Smooth muscle cell (in vitro differentiated cells): ENCODE results near the gene MAX. TPM values are rescaled to one million over a fixed set of nuclear protein-coding genes. Genes with fewer than 3 reads are reported as not detected.

ENCODE experiments used
- DNase-seq: peaks from one replicate; lab custom pipeline; 2025; ENCODE audit not compliant: unreplicated experiment; lab: John Stamatoyannopoulos, UW
- H2AFZ ChIP-seq: fragments of 200-600 bp; sonication (generic); 2 replicates; pipeline ENCODE4 v1.6.0; 2016; ENCODE audit warnings: antibody characterized with exemption, low read depth, mild to moderate bottlenecking
- H3F3A ChIP-seq: fragments of 200-600 bp; sonication (generic); 2 replicates; pipeline ENCODE4 v1.6.0; 2017; ENCODE audit warnings: antibody characterized with exemption, low read depth
- H3K27ac ChIP-seq: fragments of 200-600 bp; sonication (generic); 2 replicates; pipeline ENCODE4 v1.5.1; 2016; ENCODE audit warnings: low read depth, mild to moderate bottlenecking
- H3K27me3 ChIP-seq: fragments of 200-600 bp; sonication (generic); 2 replicates; pipeline ENCODE4 v1.6.1; 2016; ENCODE audit warnings: low read depth, mild to moderate bottlenecking
- H3K36me3 ChIP-seq: fragments of 200-600 bp; sonication (generic); 2 replicates; pipeline ENCODE4 v1.5.1; 2016; ENCODE audit warnings: low read depth
- H3K4me1 ChIP-seq: fragments of 200-600 bp; sonication (generic); 2 replicates; pipeline ENCODE4 v1.5.1; 2016; ENCODE audit warnings: low read depth
- H3K4me2 ChIP-seq: fragments of 200-600 bp; sonication (generic); 2 replicates; pipeline ENCODE4 v1.6.0; 2016; ENCODE audit warnings: mild to moderate bottlenecking
- H3K4me3 ChIP-seq: fragments of 200-600 bp; sonication (generic); 2 replicates; pipeline ENCODE4 v1.5.1; 2016; ENCODE audit warnings: mild to moderate bottlenecking
- H3K79me2 ChIP-seq: fragments of 200-600 bp; sonication (generic); 2 replicates; pipeline ENCODE4 v1.6.0; 2016; ENCODE audit warnings: low read depth, mild to moderate bottlenecking
- H3K9ac ChIP-seq: fragments of 200-600 bp; sonication (generic); 2 replicates; pipeline ENCODE4 v1.6.0; 2016; ENCODE audit warnings: low read depth
- H3K9me3 ChIP-seq: fragments of 200-600 bp; sonication (generic); replicated peaks from 2 replicates; pipeline ENCODE4 v1.5.1; 2016; ENCODE audit warnings: low read depth
- H4K20me1 ChIP-seq: fragments of 200-600 bp; sonication (generic); 2 replicates; pipeline ENCODE4 v1.6.0; 2016; ENCODE audit warnings: low read depth
- CTCF ChIP-seq: fragments of 200-600 bp; sonication (generic); IDR thresholded peaks from 2 replicates; pipeline ENCODE4 v1.5.1; 2017; ENCODE audit warnings: borderline replicate concordance, mild to moderate bottlenecking, antibody characterized with exemption; ENCODE audit not compliant: insufficient read depth, poor library complexity, severe bottlenecking
- WGBS: methylation state at CpG from one replicate; pipeline ENCODE4 v1.1.7; 2016; ENCODE audit warnings: low lambda C conversion rate; 5-methylcytosine and 5-hydroxymethylcytosine counted together
- polyA plus RNA-seq: library from polyadenylated mRNA; unstranded; fragments of >200 nt; fragmentation: Nextera tagmentation; extraction: Ambion mirVana; gene quantifications from 2 replicates; pipeline ENCODE4 v1.2.1, GENCODE V29; 2016
- total RNA-seq: library from RNA; depleted of rRNA; stranded (reverse); fragments of >200 nt; gene quantifications from 2 replicates; pipeline ENCODE4 v1.2.3, GENCODE V29; 2014

MAX gene
- total and polyA plus RNA-seq, 2 experiments from 2014 or later, result 30.1 to 37.5 TPM

GRCh38 chr14:65079768-65080167 lies 22.5 kb downstream of the MAX start:
- H3K27me3 ChIP-seq, result no peaks in the 10 kb centered on the region
- H3K4me1 ChIP-seq, result no peaks in the 10 kb centered on the region
- WGBS, result 63% methylated on average over 5 of the region's 5 CpGs
- H3K27ac ChIP-seq, result no peak overlapping the region
- no peak overlapping the region for H3K9ac ChIP-seq
- DNase-seq, result no peak
- no peak overlapping the region for H3K4me3 ChIP-seq
- H2AFZ ChIP-seq, result no peak overlapping the region
- no peak for TF ChIP-seq CTCF
- no peaks in the 10 kb centered on the region for H3K9me3 ChIP-seq
- peaks cover 59% of the 10 kb centered on the region for H4K20me1 ChIP-seq
- H3K4me2 ChIP-seq, result no peak overlapping the region
- H3K36me3 ChIP-seq, result no peaks in the 10 kb centered on the region
- no peaks in the 10 kb centered on the region for H3F3A ChIP-seq
- no peaks in the 10 kb centered on the region for H3K79me2 ChIP-seq

- Histone ChIP-seq H3K4me3 (no peak overlapping the region), H3K27me3 (no peaks in the 10 kb centered on the region), H3K79me2 (no peaks in the 10 kb centered on the region), H3F3A (no peaks in the 10 kb centered on the region), H3K9ac (no peak overlapping the region), H3K36me3 (no peaks in the 10 kb centered on the region), H3K4me2 (no peak overlapping the region), H2AFZ (no peak overlapping the region), H3K9me3 (no peaks in the 10 kb centered on the region), H3K4me1 (no peaks in the 10 kb centered on the region), H4K20me1 (peaks cover 59% of the 10 kb centered on the region), H3K27ac (no peak overlapping the region)
- TF ChIP-seq CTCF, result no peak
- DNase-seq, result no peak
- WGBS, result 95% methylated on average over 6 of the region's 6 CpGs
Measured at GRCh38 chr14:65079201-65079600, 23.1 kb downstream of the MAX start.

GRCh38 chr14:65077318-65077717 lies 25.0 kb downstream of the MAX start:
- 100% methylated on average over 2 of the region's 2 CpGs for WGBS
- H3K36me3 ChIP-seq, result no peaks in the 10 kb centered on the region

More at GRCh38 chr14:65077318-65077717, 25.0 kb downstream of the MAX start:
- Histone ChIP-seq H3K4me2 (no peak overlapping the region), H3K27ac (no peak overlapping the region), H3K27me3 (no peaks in the 10 kb centered on the region), H4K20me1 (peaks cover 60% of the 10 kb centered on the region), H3K79me2 (no peaks in the 10 kb centered on the region), H3K9me3 (no peaks in the 10 kb centered on the region), H3K4me1 (no peaks in the 10 kb centered on the region), H3F3A (no peaks in the 10 kb centered on the region), H3K4me3 (no peak overlapping the region), H2AFZ (no peak overlapping the region), H3K9ac (no peak overlapping the region)
- no peak for DNase-seq
- no peak for TF ChIP-seq CTCF
